NCI-H1930 (cell line): ENCODE results near the gene SLC7A5.
A peak's percentile ranks its signal among the peaks of the same experiment; 100 is the strongest.
"Not testable (repeated sequence)": the region's sequence is repeated elsewhere in the genome, so short reads cannot be mapped to it uniquely, and the experiment has no call there.

Experiments used
- DNase-seq, 2 experiments: peaks; one replicate each; lab custom pipeline; 2025; lab: John Stamatoyannopoulos, UW

Gene SLC7A5

DNA sequence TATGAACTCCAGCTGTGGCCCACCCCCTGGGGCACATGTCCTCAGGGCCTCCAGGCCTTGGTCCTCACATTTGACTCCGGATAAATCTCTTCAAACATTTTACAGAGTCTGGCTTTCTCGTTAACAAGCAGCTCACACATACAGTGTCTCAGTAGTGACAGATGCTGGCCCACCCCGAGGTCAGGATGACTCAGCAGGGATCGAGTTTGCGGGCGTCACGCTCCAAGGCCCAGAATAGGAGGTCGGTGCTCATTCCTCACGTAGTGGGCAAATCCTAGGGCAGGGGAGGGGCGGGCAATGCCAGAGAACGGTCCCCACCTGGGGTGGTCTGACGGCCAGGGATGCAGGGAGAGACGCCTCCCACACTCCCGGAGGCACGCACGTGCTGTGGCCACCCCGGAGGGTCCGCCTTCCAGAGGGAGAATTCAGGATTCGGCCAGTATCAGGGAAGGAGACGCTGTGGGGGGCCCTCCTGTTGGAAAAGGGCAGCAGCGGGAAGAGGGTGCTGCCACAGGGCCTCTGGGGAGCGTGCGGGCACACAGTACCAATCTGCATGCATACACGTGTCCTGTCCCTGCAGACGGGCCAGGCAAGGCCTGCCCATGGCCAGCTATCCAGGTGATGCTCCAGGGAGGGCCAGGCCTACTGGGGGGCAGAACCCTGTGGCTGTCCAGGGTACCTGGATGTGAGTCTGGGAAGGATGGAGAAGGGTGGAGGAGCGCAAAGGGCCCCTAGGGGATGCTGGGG, 8.6 kb downstream of the SLC7A5 start:
- no peak for DNase-seq

DNA sequence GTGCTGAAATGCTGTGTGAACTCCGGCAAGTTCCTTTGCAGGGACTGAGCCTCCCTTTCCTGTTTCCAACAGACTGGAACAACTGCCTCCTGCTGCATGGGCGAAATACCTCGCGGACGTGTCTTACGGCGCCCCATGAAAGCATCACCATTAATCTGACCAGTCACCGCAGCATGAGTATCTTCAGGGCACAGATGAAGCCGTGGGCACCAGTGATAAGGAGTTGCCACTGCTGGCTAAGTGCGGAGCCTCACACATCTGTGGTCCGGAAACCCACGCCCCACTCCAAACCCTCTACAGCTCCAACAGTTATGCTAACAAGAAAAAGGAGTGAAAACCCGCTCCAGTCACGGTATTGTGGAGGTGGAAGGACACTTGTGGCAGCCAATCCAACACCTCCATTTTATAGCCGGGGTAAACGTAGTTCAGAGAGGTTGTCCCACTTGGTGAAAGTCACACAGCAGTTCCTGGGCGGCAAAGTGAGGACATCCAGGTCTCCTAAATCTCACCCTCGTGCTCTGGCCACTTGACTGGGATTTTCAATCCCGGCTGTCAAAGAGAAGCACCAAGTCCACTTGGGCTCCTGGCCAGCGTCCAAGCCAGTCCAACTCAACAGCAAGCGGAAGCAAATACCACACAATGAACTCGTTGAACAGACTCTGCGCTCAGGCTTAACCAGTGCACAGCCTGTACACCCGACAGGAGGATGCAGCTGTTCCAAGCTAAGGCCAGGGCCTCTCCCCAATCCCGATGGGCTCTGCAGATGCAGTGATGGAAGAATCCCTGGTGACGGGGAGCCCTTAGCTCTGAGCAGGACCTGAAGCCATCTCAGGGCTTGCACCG, 10.9 kb downstream of the SLC7A5 start:
- not testable (repeated sequence) for DNase-seq

DNA sequence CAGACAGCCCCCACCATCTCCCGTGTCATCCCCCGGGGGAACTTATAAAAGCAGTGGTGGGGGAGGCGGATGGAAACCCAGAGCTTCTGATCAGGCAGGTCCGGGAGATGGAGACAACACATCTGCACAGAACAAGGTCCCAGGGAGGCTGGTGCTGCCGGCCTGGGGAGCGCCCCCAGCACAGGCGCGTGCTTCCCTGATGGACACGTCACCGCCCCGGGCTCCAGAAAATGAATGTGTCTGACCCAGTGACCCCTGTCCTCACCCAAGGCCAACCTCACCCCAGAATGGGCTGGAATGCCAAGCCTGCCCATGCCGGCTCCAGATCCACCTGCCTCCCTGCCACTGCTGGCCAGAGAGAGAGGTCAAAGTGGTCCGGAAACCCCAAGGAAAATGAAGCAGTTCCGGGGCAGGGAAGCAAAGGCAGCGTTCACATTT, 12.5 kb downstream of the SLC7A5 start:
- DNase-seq, result no peak

DNA sequence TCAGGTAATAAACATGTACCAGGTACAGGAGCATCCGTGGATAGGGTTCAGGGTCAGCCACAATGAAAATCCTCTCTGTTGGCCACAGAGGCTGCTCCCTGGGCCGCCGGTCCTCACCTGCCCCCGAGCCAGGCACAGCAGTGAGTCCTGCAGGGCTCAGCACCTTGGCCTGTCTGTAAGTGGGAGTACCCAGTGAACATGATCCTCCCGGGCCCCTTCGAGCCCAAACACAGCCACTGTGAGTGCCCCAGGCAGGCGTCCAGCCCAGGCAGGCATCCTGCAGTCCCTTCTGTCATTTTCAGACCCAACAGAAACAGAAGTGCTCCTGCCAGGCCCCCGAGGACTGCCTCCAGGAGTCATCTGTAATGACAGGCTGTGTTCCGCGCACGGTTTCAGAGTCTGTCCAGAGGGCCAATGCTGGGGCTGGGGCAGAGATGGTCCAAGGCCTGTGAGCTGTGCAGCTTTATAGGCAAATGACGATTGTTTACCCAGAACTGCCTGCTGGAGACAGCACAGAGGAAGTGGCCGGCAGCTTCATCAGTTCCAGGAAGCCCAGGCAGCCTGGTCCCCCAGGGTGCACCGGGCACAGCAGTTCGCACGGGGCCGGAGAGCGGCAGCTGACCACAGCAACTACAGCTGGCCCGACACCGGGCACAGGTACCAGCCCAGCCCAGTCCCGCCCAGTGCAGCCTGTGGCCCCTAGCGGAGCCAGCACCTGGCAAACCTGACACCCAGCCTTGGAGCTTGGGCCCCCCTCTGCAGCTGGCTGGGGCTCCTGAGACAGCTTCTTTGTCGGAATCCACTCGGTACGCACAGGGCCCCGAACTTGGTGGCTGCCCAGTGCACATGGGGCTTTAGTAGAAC, 13.2 kb downstream of the SLC7A5 start:
- DNase-seq, result no peak

DNA sequence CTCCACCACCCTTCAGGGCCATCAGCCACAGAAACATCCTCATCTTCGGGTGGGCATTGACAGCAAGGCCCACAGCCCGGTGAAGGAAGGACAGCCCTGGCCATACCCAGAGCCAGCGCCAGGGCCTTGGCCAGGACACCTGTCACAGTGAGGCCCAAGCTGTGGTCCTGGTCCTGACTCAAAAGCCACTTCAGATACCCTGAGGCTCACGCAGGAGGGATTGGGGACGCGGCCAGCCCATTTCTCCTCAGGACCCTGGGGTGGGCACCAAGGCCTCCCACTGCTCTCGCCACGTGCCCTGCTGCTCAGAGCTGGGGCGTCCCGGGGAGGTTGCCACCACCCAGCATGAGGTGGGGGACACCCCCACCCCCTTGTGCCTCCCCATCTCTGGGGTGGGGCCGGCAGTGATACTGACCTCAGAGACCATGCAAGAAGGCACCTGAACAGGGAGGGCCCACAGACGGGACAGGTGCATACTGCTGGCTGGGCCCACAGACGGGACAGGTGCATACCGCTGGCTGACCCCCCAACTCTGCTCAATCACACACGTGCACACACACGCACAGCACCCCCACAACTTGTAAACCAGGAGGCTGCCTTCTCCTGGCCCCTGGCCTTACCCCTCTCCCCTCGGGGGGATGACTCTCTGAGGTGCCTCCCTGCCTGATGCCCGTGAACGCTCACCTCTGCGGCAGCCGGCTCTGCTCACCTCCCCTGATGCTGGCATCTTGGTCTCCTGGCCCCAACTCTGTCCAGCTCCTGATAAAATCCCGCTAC, 14.2 kb downstream of the SLC7A5 start:
- DNase-seq, result no peak

DNA sequence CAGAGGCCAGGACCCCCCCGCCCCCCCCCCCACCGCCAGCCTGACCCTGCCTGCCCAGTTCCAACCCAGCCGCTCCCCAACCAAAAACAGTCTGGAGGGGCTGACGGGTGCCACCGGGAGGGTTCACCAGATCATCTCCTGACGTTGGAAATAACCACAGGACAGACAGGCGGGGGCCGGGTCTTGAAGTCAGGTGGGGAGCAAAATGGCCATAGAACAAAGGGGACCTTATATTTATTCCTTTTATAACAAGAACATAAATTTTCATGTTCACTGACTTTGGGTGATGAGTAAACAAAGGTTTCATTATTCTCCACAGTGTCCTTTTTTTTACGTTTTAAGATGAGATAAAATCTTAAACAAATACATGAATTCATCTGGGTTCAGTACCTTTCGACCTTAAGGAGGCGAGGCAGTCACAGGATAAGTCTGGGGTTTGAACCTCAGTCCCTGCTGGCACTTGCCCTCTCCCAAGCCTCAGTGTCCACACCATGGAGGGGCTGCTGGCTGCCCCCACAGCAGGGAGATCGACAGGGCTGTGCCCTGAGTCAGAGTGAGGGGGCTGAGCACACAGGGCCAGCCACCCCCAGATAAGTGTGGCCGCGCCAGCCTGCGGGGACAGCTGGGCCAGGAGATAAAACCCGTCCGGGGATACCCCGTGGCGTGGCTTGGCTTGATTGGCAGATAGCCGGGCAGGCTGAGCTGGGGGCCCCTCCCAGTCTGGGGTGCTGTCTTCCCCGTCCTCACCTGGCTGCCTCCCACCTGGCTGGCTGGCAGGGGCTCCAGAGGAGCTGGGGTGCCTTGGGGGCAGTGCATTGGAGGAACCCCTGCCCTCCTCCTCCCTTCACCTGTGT, 15.0 kb downstream of the SLC7A5 start:
- no peak for DNase-seq

DNA sequence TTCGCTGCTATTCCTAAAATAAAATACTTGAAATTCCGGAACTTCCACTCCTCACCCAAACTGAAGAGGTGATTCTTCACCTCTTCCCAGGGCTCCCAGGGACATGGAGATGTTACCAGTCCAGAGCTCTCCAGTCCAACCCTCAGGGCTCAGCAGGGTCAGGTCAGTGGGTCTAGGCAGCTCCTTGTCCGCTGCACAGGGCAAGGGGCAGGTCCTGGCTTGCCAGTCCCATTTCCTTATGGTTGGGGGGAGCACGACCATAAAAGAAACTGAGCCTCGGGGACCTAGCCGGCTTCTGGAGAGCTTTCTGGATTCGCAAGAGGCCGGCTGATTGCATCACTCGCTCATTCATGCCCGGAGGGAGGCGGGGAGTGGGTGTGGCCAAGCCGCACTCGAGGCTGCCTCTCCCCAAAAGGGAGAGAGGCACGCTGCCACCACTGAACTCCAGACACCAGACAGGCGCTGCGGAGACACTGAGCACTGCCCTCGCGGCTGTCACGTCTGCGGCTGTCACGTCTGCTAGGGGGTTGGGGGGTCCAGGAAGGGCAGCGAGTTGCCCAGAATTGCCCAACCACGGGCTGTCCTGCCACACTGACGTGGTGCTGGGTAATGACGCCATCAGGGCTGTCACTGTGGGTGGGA, 15.8 kb downstream of the SLC7A5 start:
- peak in 1 of 2 experiments; percentile 50 for DNase-seq

DNA sequence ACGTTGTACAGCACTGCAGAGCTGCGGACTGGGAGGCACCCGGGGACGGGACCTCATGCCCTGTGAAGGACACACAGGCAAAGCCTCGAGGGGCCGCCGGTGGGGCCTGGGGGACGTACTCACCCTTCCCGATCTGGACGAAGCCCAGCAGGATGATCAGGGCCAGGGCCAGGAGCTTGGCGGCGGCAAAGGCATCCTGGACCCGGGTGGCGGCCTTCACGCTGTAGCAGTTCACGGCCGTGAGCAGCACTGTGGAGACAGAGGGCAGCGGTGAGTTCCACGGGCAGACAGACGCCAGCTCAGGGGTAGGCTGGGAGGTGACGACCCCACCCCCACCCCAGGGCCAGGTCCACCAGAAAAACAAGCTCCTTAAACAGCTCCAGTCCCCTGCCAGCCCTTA, 17.7 kb downstream of the SLC7A5 start:
- no peak for DNase-seq

DNA sequence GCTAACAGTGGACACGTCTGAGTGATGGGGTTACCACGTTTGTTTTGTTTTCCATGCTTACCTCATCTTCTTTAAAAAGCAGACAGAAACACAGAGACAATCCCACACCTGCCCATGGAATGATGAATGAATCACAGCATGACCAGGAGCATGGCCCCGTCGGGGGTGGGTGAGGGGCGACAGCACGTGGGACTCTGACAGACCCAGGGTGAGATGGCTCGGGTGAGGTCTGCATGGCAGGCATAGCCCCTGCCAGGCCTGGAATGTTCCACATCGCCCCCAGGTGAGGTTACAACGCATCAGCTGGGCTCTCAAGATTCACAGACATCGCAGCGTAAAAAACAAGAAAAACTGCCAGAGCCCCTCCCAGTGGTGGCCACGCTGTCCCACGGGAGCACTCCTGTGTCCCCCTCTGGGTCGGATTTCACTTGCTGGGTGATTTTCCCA, 18.1 kb downstream of the SLC7A5 start:
- DNase-seq, result no peak

DNA sequence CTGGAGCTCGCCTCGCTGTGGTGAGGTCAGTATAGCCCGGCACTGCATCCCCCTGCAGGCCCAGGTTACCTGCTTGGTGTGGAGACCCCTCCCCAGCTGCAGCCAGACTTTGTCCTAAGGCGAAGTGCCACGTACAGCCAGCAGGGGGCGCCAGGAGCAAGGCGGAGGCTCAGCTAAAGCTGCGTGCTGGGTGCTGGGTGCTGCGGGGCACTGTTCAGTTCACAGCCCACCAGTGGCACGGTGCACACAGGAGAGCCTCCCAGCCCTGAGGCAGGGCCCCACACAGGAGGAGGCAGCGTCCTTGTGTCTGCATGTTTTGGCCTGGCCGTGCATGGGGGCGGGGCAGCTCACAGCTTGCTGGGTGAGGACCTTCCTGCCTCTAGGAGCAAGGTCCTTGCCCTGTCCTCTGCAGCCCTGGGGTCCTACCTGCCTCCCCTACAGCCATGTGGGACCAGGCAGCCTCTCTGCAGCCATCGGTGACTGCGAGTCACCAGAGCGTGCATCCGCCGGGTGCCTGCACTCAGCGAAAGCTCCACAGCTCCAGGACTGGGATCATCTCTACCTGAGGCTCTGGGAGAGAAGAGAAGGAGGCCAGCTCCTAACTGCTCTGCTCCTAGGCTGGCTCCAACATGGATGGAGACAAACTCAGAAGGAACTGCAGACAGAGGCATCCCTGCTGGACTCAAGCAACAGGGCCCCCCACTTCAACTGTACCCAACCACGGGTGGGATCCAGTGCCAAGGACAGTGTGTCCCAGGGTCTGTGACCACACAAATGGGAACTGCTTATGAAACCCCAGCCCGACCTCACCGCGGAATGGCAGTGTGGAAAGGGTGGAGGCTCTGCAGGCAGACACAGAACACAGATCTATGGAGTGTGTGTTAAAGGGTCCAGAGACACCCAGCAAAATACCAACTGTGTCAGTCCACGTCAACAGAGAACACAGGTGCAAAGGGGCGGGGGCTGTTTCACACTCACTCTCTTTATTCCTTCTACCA, 19.0 kb downstream of the SLC7A5 start:
- peak; percentile 22 to 45 for DNase-seq

DNA sequence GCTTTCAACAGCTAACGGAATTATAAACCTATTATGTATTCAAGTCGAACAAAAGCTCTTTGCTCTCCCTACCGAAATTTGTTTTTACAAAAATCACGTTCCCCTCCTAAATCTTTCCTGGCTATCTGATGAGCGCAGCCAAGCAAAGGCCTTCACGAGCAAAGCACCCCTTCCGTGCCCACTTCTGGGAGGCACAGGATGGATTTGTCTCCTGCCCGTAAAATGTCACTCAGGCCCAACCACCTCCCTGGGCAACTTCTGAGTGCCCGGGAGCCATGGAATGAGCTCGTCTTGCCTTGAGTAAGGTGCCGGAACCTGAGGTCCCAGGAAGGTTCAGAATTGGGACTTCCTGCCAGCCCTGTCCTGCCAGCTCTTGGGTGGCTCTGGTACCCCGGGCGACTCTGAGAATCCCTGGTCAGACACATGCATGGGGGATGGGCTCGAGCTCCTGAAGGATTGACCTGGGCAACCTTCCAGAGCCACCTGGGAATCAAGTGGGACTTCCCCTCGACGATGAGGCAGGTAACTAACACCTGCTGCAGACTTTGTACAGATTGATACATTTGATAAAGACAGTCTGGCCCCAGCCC, 19.8 kb downstream of the SLC7A5 start:
- no peak for DNase-seq

DNA sequence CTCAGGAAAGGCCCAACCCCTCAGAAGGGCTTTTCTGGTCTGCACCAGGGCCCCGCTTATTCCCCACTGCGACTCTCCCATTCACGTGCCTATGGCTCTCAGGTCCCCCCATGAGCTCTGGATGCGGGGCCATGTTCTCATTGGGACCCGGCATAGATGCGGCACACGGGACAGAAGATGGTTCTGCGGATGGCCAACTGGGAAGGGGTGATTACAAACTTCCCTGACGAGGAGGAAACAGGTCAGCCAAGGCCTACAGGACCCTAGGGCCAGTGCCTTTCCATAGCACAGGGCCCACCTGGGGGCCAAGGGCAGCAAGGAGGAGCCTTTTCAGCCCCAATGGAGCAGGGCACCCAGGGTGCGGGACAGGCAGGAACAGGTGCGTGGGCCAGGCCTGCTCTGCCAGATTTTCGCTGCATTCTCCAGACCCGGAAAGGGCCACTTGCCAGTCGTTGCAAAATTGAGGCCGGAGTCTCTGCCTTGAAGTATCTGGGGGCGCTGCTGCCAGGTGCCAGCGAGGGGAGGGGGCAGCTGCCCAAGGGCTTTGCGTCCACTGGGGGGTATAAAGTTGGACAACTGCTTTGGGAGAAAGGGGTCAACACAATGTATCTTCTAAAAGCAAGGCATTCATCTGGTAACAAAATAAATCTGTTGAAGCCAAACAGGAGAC, 20.5 kb downstream of the SLC7A5 start:
- no peak for DNase-seq

DNA sequence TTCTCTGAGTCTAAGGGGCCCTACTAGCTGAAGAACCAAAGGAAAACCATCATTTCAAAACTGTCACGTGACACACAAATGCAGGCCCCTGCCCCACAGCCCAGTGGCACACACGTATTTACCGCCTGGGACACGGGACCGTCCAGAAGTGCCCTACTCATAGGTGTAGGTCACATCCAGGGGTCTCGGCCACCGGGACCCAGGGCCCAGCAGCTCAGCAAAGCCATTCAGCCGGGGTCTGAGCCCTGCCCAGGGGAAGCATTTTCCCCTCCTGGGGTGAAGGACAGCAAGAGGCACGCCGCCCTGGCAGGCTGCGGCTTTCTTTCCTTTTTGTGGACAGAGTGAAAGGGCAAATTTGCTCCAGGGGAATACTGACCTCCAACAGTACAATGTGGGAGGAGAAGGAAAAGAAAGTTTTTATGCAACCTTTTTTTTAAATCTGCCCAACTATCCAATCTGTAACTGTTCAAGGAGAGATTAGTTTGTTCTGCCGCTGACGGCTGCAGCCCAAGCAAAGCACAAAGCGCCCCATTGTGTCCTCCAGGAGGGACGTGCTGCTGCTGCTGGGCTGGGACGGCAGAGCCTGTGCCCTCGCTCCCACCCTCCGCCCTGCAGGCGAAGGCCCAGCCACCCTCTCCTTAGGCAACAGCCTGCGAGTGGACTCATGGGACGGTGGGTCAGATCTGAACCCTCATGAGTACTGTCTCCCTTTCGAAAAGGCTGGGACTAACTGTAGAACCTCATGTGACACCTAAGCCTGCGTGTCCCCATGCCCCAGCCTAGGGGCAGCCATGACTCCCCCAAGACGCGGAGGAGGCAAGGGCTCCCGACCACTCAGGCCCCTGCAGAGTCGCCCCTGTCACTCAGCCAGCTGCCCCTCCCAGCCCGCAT, 21.3 kb downstream of the SLC7A5 start:
- no peak for DNase-seq

DNA sequence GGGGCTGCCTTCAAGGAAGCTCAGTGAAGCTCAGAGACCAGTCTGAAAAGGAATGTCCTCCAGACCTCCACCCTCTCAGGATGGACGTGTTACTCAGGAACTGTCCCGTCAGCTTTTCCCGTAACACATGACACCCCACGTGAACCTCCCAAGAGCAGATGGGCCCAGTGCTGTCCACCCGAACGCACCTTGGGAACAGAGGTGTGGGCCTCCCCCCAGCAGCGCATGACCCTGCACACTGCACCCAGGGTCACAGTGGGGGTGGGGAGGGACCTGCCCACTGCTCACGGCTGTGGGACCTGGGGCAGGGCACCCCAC, 21.9 kb downstream of the SLC7A5 start:
- no peak for DNase-seq

DNA sequence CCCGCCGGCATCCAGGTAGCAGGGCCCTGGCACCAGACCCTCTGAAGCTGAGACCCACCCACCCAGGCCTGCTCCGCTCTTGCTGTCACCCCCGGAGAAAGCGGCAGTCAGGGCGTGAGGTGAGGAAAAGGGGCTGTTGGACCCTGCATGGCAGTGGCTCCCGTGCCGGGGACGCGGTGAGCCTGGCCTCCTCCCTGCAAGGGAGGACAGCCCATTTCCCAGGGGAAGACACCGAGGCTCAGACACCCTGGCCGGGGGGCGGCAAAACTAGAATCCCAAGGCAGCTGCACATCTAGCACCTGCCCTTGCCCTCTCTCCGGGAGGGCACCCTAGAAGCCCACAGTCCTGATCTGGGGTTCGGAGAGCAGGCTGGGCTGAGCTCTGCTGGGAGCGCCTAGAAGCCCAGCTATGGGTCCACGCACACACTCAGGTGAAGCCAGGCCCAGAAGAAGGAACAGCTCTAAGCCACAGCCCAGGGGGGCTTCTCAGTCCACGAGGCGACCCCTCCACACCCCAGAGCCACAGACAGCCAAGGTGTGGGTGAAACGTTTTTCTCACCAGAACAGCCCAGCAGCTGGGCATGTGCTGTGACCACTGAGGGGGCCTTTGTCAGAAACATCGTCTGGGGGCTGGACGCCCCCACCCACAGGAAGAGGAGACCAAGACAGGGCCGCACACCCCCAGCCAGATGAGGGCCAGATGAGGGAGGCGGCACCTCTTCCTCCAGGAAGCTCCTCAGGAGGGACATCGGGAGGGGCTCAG, 22.4 kb downstream of the SLC7A5 start:
- DNase-seq, result no peak
